Activated CD8-positive, alpha-beta memory T cell treated with anti-CD3 and anti-CD28 coated beads, Interleukin-2, amount 50 U/mL, for 1 hour (primary cell): ENCODE results near the gene FSTL5.

Source experiments
- DNase-seq: peaks from one replicate; pipeline ENCODE4 v3.0.0-alpha.2; 2020; ENCODE audit errors: extremely low read depth

The FSTL5 gene

GRCh38 chr4:161937596-161937995 lies 226.2 kb downstream of the FSTL5 start:
- DNase-seq, result no peak

GRCh38 chr4:161936625-161937550 lies 226.9 kb downstream of the FSTL5 start:
- DNase-seq, result no peak

GRCh38 chr4:161931089-161931488 lies 232.7 kb downstream of the FSTL5 start:
- no peak for DNase-seq

GRCh38 chr4:161929956-161930355 lies 233.8 kb downstream of the FSTL5 start:
- no peak for DNase-seq

- no peak for DNase-seq
Observed at GRCh38 chr4:161926033-161926828, 237.6 kb downstream of the FSTL5 start.

- no peak for DNase-seq
Observed at GRCh38 chr4:161920304-161921052, 243.3 kb downstream of the FSTL5 start.

- no peak for DNase-seq
Observed at GRCh38 chr4:161919442-161920220, 244.2 kb downstream of the FSTL5 start.

- no peak for DNase-seq
Observed at GRCh38 chr4:161916035-161916434, 247.8 kb downstream of the FSTL5 start.

GRCh38 chr4:161907590-161907955 lies 256.2 kb downstream of the FSTL5 start:
- no peak for DNase-seq

GRCh38 chr4:161906836-161907589 lies 256.8 kb downstream of the FSTL5 start:
- DNase-seq, result no peak

- DNase-seq, result no peak
Observed at GRCh38 chr4:161900110-161900509, 263.7 kb downstream of the FSTL5 start.

- DNase-seq, result no peak
Observed at GRCh38 chr4:161894493-161895167, 269.2 kb downstream of the FSTL5 start.

- no peak for DNase-seq
Observed at GRCh38 chr4:161894014-161894413, 269.8 kb downstream of the FSTL5 start.

GRCh38 chr4:161893566-161893965 lies 270.2 kb downstream of the FSTL5 start:
- DNase-seq, result no peak

- DNase-seq, result no peak
Observed at GRCh38 chr4:161892951-161893350, 270.8 kb downstream of the FSTL5 start.

- no peak for DNase-seq
Observed at GRCh38 chr4:161883157-161883556, 280.6 kb downstream of the FSTL5 start.

GRCh38 chr4:161881370-161881769 lies 282.4 kb downstream of the FSTL5 start:
- no peak for DNase-seq

GRCh38 chr4:161869511-161869910 lies 294.3 kb downstream of the FSTL5 start:
- no peak for DNase-seq

- no peak for DNase-seq
Observed at GRCh38 chr4:161856711-161857326, 307.0 kb downstream of the FSTL5 start.

GRCh38 chr4:161850631-161851030 lies 313.2 kb downstream of the FSTL5 start:
- no peak for DNase-seq
